Measurements from ENCODE around the gene ZMIZ1.
A peak's percentile ranks its signal among the peaks of the same experiment; 100 is the strongest.

ZMIZ1 gene

GRCh38 chr10:79201706-79202105 lies 132.9 kb downstream of the ZMIZ1 start:
- peaks cover 0 to 18% of the 10 kb centered on the region in 2 experiments; a peak in 2 of 3 replicates for H3K36me3 ChIP-seq (ENCODE audit: control insufficient read depth in 2 of 2, insufficient read depth in 1 of 2, low read length in 2 of 2)
- H3K4me1 ChIP-seq (ENCODE audit: control insufficient read depth, insufficient read depth, low read length), result no peaks in the 10 kb centered on the region
- H3K9me3 ChIP-seq (ENCODE audit: control insufficient read depth, insufficient read depth, low read depth, low read length), result no peaks in the 10 kb centered on the region
- no peak for TF ChIP-seq ZNF169 (tag by site-specific recombination; IDR thresholded peaks at IDR 0.05)
- H3K4me3 ChIP-seq (ENCODE audit: low read depth, low read length), result no peak overlapping the region
- ChIA-PET CTCF (interaction anchor here (0.6 to 2.1 kb wide), 9 partner anchors 8 to 993 kb away, joined by 3 to 7 read pairs (median 4); no protein-coding TSS in a partner anchor), POLR2A (interaction anchor here (0.7 kb wide), 1 partner anchor 830 kb away, joined by 3 read pairs; no protein-coding TSS in a partner anchor)
- H3K27ac ChIP-seq (ENCODE audit: extremely low read depth, low read depth, low read length), result no peak overlapping the region

- CTCF ChIA-PET, result interaction anchor here (0.6 to 2.1 kb wide), 22 partner anchors 9 to 1155 kb away, joined by 3 to 8 read pairs (median 4); no protein-coding TSS in a partner anchor
Observed at GRCh38 chr10:79202188-79203013, 133.6 kb downstream of the ZMIZ1 start.

More at GRCh38 chr10:79202188-79203013, 133.6 kb downstream of the ZMIZ1 start:
- POLR2A ChIA-PET, result interaction anchor here (0.7 kb wide), 1 partner anchor 830 kb away, joined by 3 read pairs; no protein-coding TSS in a partner anchor
- TF ChIP-seq ZNF121 (tag by site-specific recombination; IDR thresholded peaks at IDR 0.05) (peak; percentile 82), ZIC2 (tag by site-specific recombination; IDR thresholded peaks at IDR 0.05) (peak; percentile 43; the same call in 1 of the 2 replicates), PRDM2 (tag by site-specific recombination; IDR thresholded peaks at IDR 0.05; ENCODE audit: borderline replicate concordance) (no peak), ZNF654 (tag by site-specific recombination; IDR thresholded peaks at IDR 0.05; ENCODE audit: low read depth) (peak; percentile 31)
- TF ChIP-seq, protein P1, sequence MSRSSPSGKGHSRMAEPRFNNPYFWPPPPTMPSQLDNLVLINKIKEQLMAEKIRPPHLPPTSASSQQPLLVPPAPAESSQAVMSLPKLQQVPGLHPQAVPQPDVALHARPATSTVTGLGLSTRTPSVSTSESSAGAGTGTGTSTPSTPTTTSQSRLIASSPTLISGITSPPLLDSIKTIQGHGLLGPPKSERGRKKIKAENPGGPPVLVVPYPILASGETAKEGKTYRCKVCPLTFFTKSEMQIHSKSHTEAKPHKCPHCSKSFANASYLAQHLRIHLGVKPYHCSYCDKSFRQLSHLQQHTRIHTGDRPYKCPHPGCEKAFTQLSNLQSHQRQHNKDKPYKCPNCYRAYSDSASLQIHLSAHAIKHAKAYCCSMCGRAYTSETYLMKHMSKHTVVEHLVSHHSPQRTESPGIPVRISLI (tag by site-specific recombination; IDR thresholded peaks at IDR 0.05), result 0 out of 2 replicates have a peak, but pooled peaks have one; percentile 20
- H3K4me3 ChIP-seq (ENCODE audit: low read depth, low read length), result no peak overlapping the region
- peaks cover 0 to 18% of the 10 kb centered on the region in 2 experiments; a peak in 2 of 3 replicates for H3K36me3 ChIP-seq (ENCODE audit: control insufficient read depth in 2 of 2, insufficient read depth in 1 of 2, low read length in 2 of 2)
- no peaks in the 10 kb centered on the region for H3K9me3 ChIP-seq (ENCODE audit: control insufficient read depth, insufficient read depth, low read depth, low read length)
- no peaks in the 10 kb centered on the region for H3K4me1 ChIP-seq (ENCODE audit: control insufficient read depth, insufficient read depth, low read length)
- no peak overlapping the region for H3K27ac ChIP-seq (ENCODE audit: extremely low read depth, low read depth, low read length)

Data from HEK293 (cell line).